ENCODE measurements around the gene SMCO2. TPM values are rescaled to one million over a fixed set of nuclear protein-coding genes. Genes with fewer than 3 reads are reported as not detected.

Gene SMCO2
- total and polyA plus RNA-seq, 4 donors = not detected

GRCh38 chr12:27464220-27464554 lies 17.7 kb downstream of the SMCO2 start:
- no peak overlapping the region for H3K27ac ChIP-seq (ENCODE audit: low read depth in 1 of 2, low read length in 2 of 2)
- no peak for TF ChIP-seq ATF3 (IDR thresholded peaks at IDR 0.05)
- no peak for TF ChIP-seq JUND (IDR thresholded peaks at IDR 0.05)
- DNase-seq (ENCODE audit: low spot score) = no peak

DNA sequence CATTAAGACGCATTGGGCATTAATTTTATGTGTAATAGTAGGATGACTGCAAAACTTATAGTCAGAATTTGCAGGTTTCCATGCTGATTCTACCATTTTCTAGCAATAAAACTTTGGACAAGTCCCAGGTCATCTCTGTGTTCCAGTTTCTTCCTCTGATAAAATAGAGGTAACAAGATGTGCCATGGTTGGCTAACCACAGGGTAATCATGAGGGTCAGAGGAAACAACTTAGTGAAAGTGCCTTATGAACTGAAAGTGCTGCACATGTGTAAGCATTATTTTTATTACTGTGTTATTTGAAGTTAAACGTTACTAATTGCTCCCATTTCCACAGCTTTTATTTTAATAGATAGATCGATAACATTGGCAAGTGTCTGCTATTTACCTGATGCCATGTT lies 21.1 kb downstream of the SMCO2 start:
- no peak for DNase-seq (ENCODE audit: low spot score)
- H3K27ac ChIP-seq (ENCODE audit: low read depth in 1 of 2, low read length in 2 of 2) = no peak overlapping the region
- no peaks in the 10 kb centered on the region for H3K27me3 ChIP-seq (ENCODE audit: control insufficient read depth in 4 of 4, insufficient read depth in 4 of 4, low read length in 3 of 4)
- no peaks in the 10 kb centered on the region for H3K36me3 ChIP-seq (ENCODE audit: control insufficient read depth in 4 of 4, insufficient read depth in 3 of 4, low read depth in 1 of 4, low read length in 3 of 4)
- H3K9ac ChIP-seq (ENCODE audit: low read depth in 1 of 2, low read length in 2 of 2) = no peak overlapping the region
- H3K9me3 ChIP-seq (ENCODE audit: control insufficient read depth in 4 of 4, low read length in 3 of 4) = no peaks in the 10 kb centered on the region
- no peak overlapping the region for H3K4me3 ChIP-seq (ENCODE audit: low read depth in 1 of 3, low read length in 3 of 3)
- no peaks in the 10 kb centered on the region for H3K4me1 ChIP-seq (ENCODE audit: control insufficient read depth in 4 of 4, insufficient read depth in 4 of 4, low read length in 3 of 4)
- TF ChIP-seq HNF4G (IDR thresholded peaks at IDR 0.05) (no peak), EGR1 (IDR thresholded peaks at IDR 0.05; ENCODE audit: low read depth in 2 of 2) (no peak), RXRA (IDR thresholded peaks at IDR 0.05) (no peak), FOXA2 (IDR thresholded peaks at IDR 0.05) (no peak), JUND (IDR thresholded peaks at IDR 0.05) (no peak), NR2F2 (IDR thresholded peaks at IDR 0.05) (no peak), ATF3 (IDR thresholded peaks at IDR 0.05) (no peak), ZBTB33 (IDR thresholded peaks at IDR 0.05) (no peak), TAF1 (conservative IDR thresholded peaks at IDR 0.05) (no peak), SP1 (IDR thresholded peaks at IDR 0.05) (no peak), RAD21 (IDR thresholded peaks at IDR 0.05) (no peak), HNF4A (conservative IDR thresholded peaks at IDR 0.05) (no peak)
- TF ChIP-seq, protein P1, sequence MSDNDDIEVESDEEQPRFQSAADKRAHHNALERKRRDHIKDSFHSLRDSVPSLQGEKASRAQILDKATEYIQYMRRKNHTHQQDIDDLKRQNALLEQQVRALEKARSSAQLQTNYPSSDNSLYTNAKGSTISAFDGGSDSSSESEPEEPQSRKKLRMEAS (IDR thresholded peaks at IDR 0.05) = no peak
- TF ChIP-seq, protein P2, sequence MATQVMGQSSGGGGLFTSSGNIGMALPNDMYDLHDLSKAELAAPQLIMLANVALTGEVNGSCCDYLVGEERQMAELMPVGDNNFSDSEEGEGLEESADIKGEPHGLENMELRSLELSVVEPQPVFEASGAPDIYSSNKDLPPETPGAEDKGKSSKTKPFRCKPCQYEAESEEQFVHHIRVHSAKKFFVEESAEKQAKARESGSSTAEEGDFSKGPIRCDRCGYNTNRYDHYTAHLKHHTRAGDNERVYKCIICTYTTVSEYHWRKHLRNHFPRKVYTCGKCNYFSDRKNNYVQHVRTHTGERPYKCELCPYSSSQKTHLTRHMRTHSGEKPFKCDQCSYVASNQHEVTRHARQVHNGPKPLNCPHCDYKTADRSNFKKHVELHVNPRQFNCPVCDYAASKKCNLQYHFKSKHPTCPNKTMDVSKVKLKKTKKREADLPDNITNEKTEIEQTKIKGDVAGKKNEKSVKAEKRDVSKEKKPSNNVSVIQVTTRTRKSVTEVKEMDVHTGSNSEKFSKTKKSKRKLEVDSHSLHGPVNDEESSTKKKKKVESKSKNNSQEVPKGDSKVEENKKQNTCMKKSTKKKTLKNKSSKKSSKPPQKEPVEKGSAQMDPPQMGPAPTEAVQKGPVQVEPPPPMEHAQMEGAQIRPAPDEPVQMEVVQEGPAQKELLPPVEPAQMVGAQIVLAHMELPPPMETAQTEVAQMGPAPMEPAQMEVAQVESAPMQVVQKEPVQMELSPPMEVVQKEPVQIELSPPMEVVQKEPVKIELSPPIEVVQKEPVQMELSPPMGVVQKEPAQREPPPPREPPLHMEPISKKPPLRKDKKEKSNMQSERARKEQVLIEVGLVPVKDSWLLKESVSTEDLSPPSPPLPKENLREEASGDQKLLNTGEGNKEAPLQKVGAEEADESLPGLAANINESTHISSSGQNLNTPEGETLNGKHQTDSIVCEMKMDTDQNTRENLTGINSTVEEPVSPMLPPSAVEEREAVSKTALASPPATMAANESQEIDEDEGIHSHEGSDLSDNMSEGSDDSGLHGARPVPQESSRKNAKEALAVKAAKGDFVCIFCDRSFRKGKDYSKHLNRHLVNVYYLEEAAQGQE (IDR thresholded peaks at IDR 0.05) = no peak
- WGBS = 93% methylated on average over 3 of the region's 3 CpGs

More at GRCh38 chr12:27464220-27464554, 17.7 kb downstream of the SMCO2 start:
- Histone ChIP-seq H3K27me3 (ENCODE audit: control insufficient read depth in 4 of 4, insufficient read depth in 4 of 4, low read length in 3 of 4) (no peaks in the 10 kb centered on the region), H3K4me3 (ENCODE audit: low read depth in 1 of 3, low read length in 3 of 3) (no peak overlapping the region), H3K4me1 (ENCODE audit: control insufficient read depth in 4 of 4, insufficient read depth in 4 of 4, low read length in 3 of 4) (no peaks in the 10 kb centered on the region), H3K9ac (ENCODE audit: low read depth in 1 of 2, low read length in 2 of 2) (no peak overlapping the region), H3K36me3 (ENCODE audit: control insufficient read depth in 4 of 4, insufficient read depth in 3 of 4, low read depth in 1 of 4, low read length in 3 of 4) (no peaks in the 10 kb centered on the region), H3K9me3 (ENCODE audit: control insufficient read depth in 4 of 4, low read length in 3 of 4) (no peaks in the 10 kb centered on the region)
- 85% methylated on average over 5 of the region's 5 CpGs for WGBS

Data from liver (tissue), 9 donors.